BLaER1 treated with 17β-estradiol and CSF1 and Interleukin-3, amounts not matched to agents 10 nM and 100 nM (cell line): ENCODE data around the gene PAPLN.
A peak's percentile ranks its signal among the peaks of the same experiment; 100 is the strongest.

ENCODE experiments used
- H3K27ac ChIP-seq, 11 experiments: shearing (Covaris generic); formaldehyde crosslinking; 2 replicates each; pipeline ENCODE4 v1.8.1; 2022
- H3K27me3 ChIP-seq, 11 experiments: shearing (Covaris generic); formaldehyde crosslinking; 2 replicates each; pipeline ENCODE4 v1.8.1; 2022
- H3K36me3 ChIP-seq, 11 experiments: shearing (Covaris generic); formaldehyde crosslinking; 2 replicates each; pipeline ENCODE4 v1.8.1; 2022
- H3K4me1 ChIP-seq, 10 experiments: shearing (Covaris generic); formaldehyde crosslinking; 2 replicates each; pipeline ENCODE4 v1.8.1; 2022
- H3K4me2 ChIP-seq, 11 experiments: shearing (Covaris generic); formaldehyde crosslinking; 2 replicates each; pipeline ENCODE4 v1.8.1; 2022
- H3K4me3 ChIP-seq, 10 experiments: shearing (Covaris generic); formaldehyde crosslinking; 2 replicates each; pipeline ENCODE4 v1.8.1; 2022
- H3K9ac ChIP-seq, 11 experiments: shearing (Covaris generic); formaldehyde crosslinking; 2 replicates each; pipeline ENCODE4 v1.8.1; 2022
- H3K9me3 ChIP-seq, 11 experiments: shearing (Covaris generic); formaldehyde crosslinking; replicated peaks in 1 of 11; 2 replicates each; pipeline ENCODE4 v1.8.1; 2022
- H4K20me1 ChIP-seq, 11 experiments: shearing (Covaris generic); formaldehyde crosslinking; 2 replicates each; pipeline ENCODE4 v1.8.1; 2022
- Cebpa-rat ChIP-seq, 11 experiments: shearing (Covaris generic); IDR thresholded peaks; 2 replicates each; pipeline ENCODE4 v1.8.1; 2022

PAPLN gene

GRCh38 chr14:73245480-73246325 lies 8.4 kb downstream of the PAPLN start:
- no peak for TF ChIP-seq Cebpa-rat (IDR thresholded peaks at IDR 0.05)
- H4K20me1 ChIP-seq: peaks cover 0 to 22% (median 0%) of the 10 kb centered on the region in 11 experiments; a peak in 5 of 22 replicates
- no peaks in the 10 kb centered on the region for H3K36me3 ChIP-seq
- H3K4me1 ChIP-seq: peaks cover 92 to 100% (median 100%) of the 10 kb centered on the region in 10 experiments
- peak overlapping the region in 9 of 11 experiments; percentile 4 to 69 (median 38); a peak in 13 of 22 replicates for H3K9ac ChIP-seq
- no peaks in the 10 kb centered on the region for H3K9me3 ChIP-seq
- peak overlapping the region in 5 of 11 experiments; percentile 28 to 58 (median 42); a peak in 7 of 22 replicates for H3K27ac ChIP-seq
- peak overlapping the region; percentile 34 to 69 (median 56); a peak in 19 of 20 replicates for H3K4me3 ChIP-seq
- H3K4me2 ChIP-seq: peak overlapping the region; percentile 73 to 98 (median 92)
- H3K27me3 ChIP-seq: peaks cover 17 to 71% (median 62%) of the 10 kb centered on the region in 11 experiments

- Histone ChIP-seq H3K4me3 (peak overlapping the region; percentile 34 to 69 (median 56); a peak in 19 of 20 replicates), H3K4me1 (peaks cover 84 to 100% (median 100%) of the 10 kb centered on the region in 10 experiments), H3K9me3 (no peaks in the 10 kb centered on the region), H3K27me3 (peaks cover 16 to 62% (median 54%) of the 10 kb centered on the region in 11 experiments; a peak in 21 of 22 replicates), H3K9ac (peak overlapping the region in 5 of 11 experiments; percentile 38 to 69 (median 60); a peak in 10 of 22 replicates), H3K36me3 (no peaks in the 10 kb centered on the region), H4K20me1 (peaks cover 0 to 22% (median 0%) of the 10 kb centered on the region in 11 experiments; a peak in 5 of 22 replicates), H3K4me2 (peak overlapping the region; percentile 73 to 98 (median 92)), H3K27ac (peak overlapping the region in 4 of 11 experiments; percentile 28 to 58 (median 35); a peak in 6 of 22 replicates)
- no peak for TF ChIP-seq Cebpa-rat (IDR thresholded peaks at IDR 0.05)
Measured at GRCh38 chr14:73246387-73247150, 9.3 kb downstream of the PAPLN start.

- Histone ChIP-seq H3K27me3 (peaks cover 14 to 47% (median 44%) of the 10 kb centered on the region in 11 experiments; a peak in 21 of 22 replicates), H3K9ac (peak overlapping the region in 3 of 11 experiments; percentile 34 to 46 (median 36); a peak in 4 of 22 replicates), H3K4me1 (peaks cover 67 to 89% (median 86%) of the 10 kb centered on the region in 10 experiments), H3K9me3 (no peaks in the 10 kb centered on the region), H3K4me2 (peak overlapping the region; percentile 73 to 98 (median 92)), H3K27ac (peak overlapping the region in 4 of 11 experiments; percentile 21 to 54 (median 48); a peak in 6 of 22 replicates), H3K36me3 (no peaks in the 10 kb centered on the region), H3K4me3 (peak overlapping the region in 3 of 10 experiments; percentile 57 to 62 (median 61); a peak in 4 of 20 replicates), H4K20me1 (peaks cover 0 to 22% (median 0%) of the 10 kb centered on the region in 11 experiments; a peak in 6 of 22 replicates)
- no peak for TF ChIP-seq Cebpa-rat (IDR thresholded peaks at IDR 0.05)
Measured at GRCh38 chr14:73248108-73248868, 11.0 kb downstream of the PAPLN start.

GRCh38 chr14:73249108-73249507 lies 11.8 kb downstream of the PAPLN start:
- Histone ChIP-seq H3K9me3 (no peaks in the 10 kb centered on the region), H3K4me2 (peak overlapping the region; percentile 73 to 98 (median 92)), H4K20me1 (peaks cover 0 to 22% (median 0%) of the 10 kb centered on the region in 11 experiments; a peak in 6 of 22 replicates), H3K27ac (peak overlapping the region in 3 of 11 experiments; percentile 42 to 54 (median 54); a peak in 5 of 22 replicates), H3K9ac (peak overlapping the region in 1 of 11 experiments; percentile 46; a peak in 2 of 22 replicates), H3K4me3 (peak overlapping the region in 1 of 10 experiments; percentile 1; a peak in 1 of 20 replicates), H3K27me3 (peaks cover 8 to 38% (median 36%) of the 10 kb centered on the region in 11 experiments; a peak in 20 of 22 replicates), H3K4me1 (peaks cover 59 to 81% (median 78%) of the 10 kb centered on the region in 10 experiments), H3K36me3 (no peaks in the 10 kb centered on the region)
- TF ChIP-seq Cebpa-rat (IDR thresholded peaks at IDR 0.05): no peak

GRCh38 chr14:73249564-73250316 lies 12.4 kb downstream of the PAPLN start:
- H4K20me1 ChIP-seq: peaks cover 0 to 19% (median 0%) of the 10 kb centered on the region in 11 experiments; a peak in 6 of 22 replicates
- H3K4me2 ChIP-seq: peak overlapping the region; percentile 73 to 98 (median 92); a peak in 21 of 22 replicates
- peaks cover 7 to 32% (median 29%) of the 10 kb centered on the region in 11 experiments; a peak in 20 of 22 replicates for H3K27me3 ChIP-seq
- no peak for TF ChIP-seq Cebpa-rat (IDR thresholded peaks at IDR 0.05)
- peaks cover 56 to 75% (median 71%) of the 10 kb centered on the region in 10 experiments for H3K4me1 ChIP-seq
- H3K36me3 ChIP-seq: no peaks in the 10 kb centered on the region
- no peak overlapping the region for H3K27ac ChIP-seq
- H3K9ac ChIP-seq: peak overlapping the region in 2 of 11 experiments; percentile 3 to 31; a peak in 1 of 22 replicates
- H3K4me3 ChIP-seq: no peak overlapping the region
- no peaks in the 10 kb centered on the region for H3K9me3 ChIP-seq

- H3K27me3 ChIP-seq: peaks cover 4 to 26% (median 24%) of the 10 kb centered on the region in 11 experiments; a peak in 20 of 22 replicates
- peaks cover 53 to 69% (median 66%) of the 10 kb centered on the region in 10 experiments for H3K4me1 ChIP-seq
- H3K36me3 ChIP-seq: no peaks in the 10 kb centered on the region
- H3K4me3 ChIP-seq: no peak overlapping the region
- no peak for TF ChIP-seq Cebpa-rat (IDR thresholded peaks at IDR 0.05)
- H3K4me2 ChIP-seq: peak overlapping the region; percentile 73 to 98 (median 92); a peak in 21 of 22 replicates
- H3K9me3 ChIP-seq: no peaks in the 10 kb centered on the region
- H3K27ac ChIP-seq: no peak overlapping the region
- H4K20me1 ChIP-seq: peaks cover 0 to 14% (median 0%) of the 10 kb centered on the region in 11 experiments; a peak in 5 of 22 replicates
- H3K9ac ChIP-seq: peak overlapping the region in 2 of 11 experiments; percentile 3 to 31; a peak in 1 of 22 replicates
Measured at GRCh38 chr14:73250317-73250713, 13.0 kb downstream of the PAPLN start.
